Endodermal cell (in vitro differentiated cells): Measurements from ENCODE around the gene ACKR3. TPM values are rescaled to one million over a fixed set of nuclear protein-coding genes. Genes with fewer than 3 reads are reported as not detected.

Source experiments
- DNase-seq: peaks from one replicate; pipeline ENCODE4 v3.0.0-alpha.2; 2017
- H3K27ac ChIP-seq: 2 replicates; pipeline ENCODE4 v1.5.1; 2013; ENCODE audit warnings: mild to moderate bottlenecking, low read depth, low read length, moderate library complexity
- H3K27me3 ChIP-seq: 2 replicates; pipeline ENCODE4 v1.6.1; 2013; ENCODE audit warnings: mild to moderate bottlenecking, low read length, moderate library complexity; ENCODE audit not compliant: insufficient read depth, control insufficient read depth, poor library complexity, severe bottlenecking
- H3K36me3 ChIP-seq: 2 replicates; pipeline ENCODE4 v1.7.0; 2013; ENCODE audit warnings: mild to moderate bottlenecking, low read length, moderate library complexity; ENCODE audit not compliant: control insufficient read depth, insufficient read depth
- H3K4me1 ChIP-seq: one replicate; pipeline ENCODE4 v1.7.0; 2013; ENCODE audit warnings: low read length; ENCODE audit not compliant: control insufficient read depth, insufficient read depth
- H3K4me3 ChIP-seq: 2 replicates; pipeline ENCODE4 v1.5.1; 2013; ENCODE audit warnings: mild to moderate bottlenecking, low read length, moderate library complexity
- H3K9ac ChIP-seq: 2 replicates; pipeline ENCODE4 v1.6.1; 2013; ENCODE audit warnings: mild to moderate bottlenecking, low read length, moderate library complexity; ENCODE audit not compliant: poor library complexity, severe bottlenecking; ENCODE audit errors: extremely low read depth
- H3K9me3 ChIP-seq: 2 replicates; pipeline ENCODE4 v1.6.1; 2013; ENCODE audit warnings: mild to moderate bottlenecking, low read length, moderate library complexity; ENCODE audit not compliant: control insufficient read depth
- H3K27ac Mint-ChIP-seq: 2 replicates; pipeline ENCODE4 v1.8.0; 2020; ENCODE audit warnings: mixed read lengths
- H3K27me3 Mint-ChIP-seq: 2 replicates; pipeline ENCODE4 v1.8.0; 2021; ENCODE audit warnings: mild to moderate bottlenecking, mixed read lengths; ENCODE audit not compliant: insufficient read depth
- H3K36me3 Mint-ChIP-seq: 2 replicates; pipeline ENCODE4 v1.8.0; 2020; ENCODE audit warnings: low read depth, mixed read lengths
- H3K4me1 Mint-ChIP-seq: 2 replicates; pipeline ENCODE4 v1.8.0; 2020; ENCODE audit warnings: mixed read lengths
- H3K4me3 Mint-ChIP-seq: 2 replicates; pipeline ENCODE4 v1.8.0; 2020; ENCODE audit warnings: mild to moderate bottlenecking, moderate library complexity, mixed read lengths
- H3K9me3 Mint-ChIP-seq: 2 replicates; pipeline ENCODE4 v1.8.0; 2020; ENCODE audit warnings: mild to moderate bottlenecking, mixed read lengths
- CTCF ChIP-seq: fragments of 200-600 bp; sonication (generic); conservative IDR thresholded peaks from 2 replicates; pipeline ENCODE4 v1.5.0; 2021; ENCODE audit warnings: antibody characterized with exemption, mild to moderate bottlenecking
- WGBS, 2 experiments: methylation state at CpG; one replicate each; pipeline versions ENCODE4 v1.1.5 to v1.1.7; 2013; ENCODE audit warnings: missing lambda C conversion rate in 2 of 2, mixed read lengths in 1 of 2; ENCODE audit not compliant: insufficient coverage in 1 of 2, insufficient read length in 1 of 2; 5-methylcytosine and 5-hydroxymethylcytosine counted together
- long read RNA-seq, 4 experiments: library from polyadenylated mRNA in 2 of 4; library from RNA in 1 of 4; library from capped mRNA in 1 of 4; stranded (forward) in 3 of 4; unstranded in 1 of 4; transcript quantifications; one replicate each; pipeline ENCODE4 v2.0.0, GENCODE V29; 2020 to 2021; ENCODE audit warnings: inconsistent platforms in 1 of 4
- polyA plus RNA-seq, 2 experiments: library from polyadenylated mRNA; stranded (reverse); fragments of 50-300 nt; gene quantifications; one replicate each; pipeline ENCODE4 v1.2.3, GENCODE V29; 2013
- total RNA-seq, 2 donors: library from RNA; stranded (reverse); fragmentation: NEBNext Ultra II Directional in 1 of 2; extraction: Animal tissue kit (Norgen Biotek cat#: 25700) in 1 of 2; gene quantifications; 2 replicates in 1 of 2; 3 replicates in 1 of 2; pipeline ENCODE4 v1.2.1, GENCODE V29; 2021

The ACKR3 gene
- total RNA-seq: 100 to 1,000 TPM in 1 of 2 donors, 10 to 100 TPM in 1; 76.9 to 110 TPM
- 53.8 TPM for polyA plus RNA-seq (2013, experiment 1 of 2)
- polyA plus RNA-seq (2013, experiment 2 of 2): 66.2 TPM
- long read RNA-seq, experiment 1, transcript ACKR3-202 (2 exons, 713 nt): minor isoform, 10 of 60 reads
- long read RNA-seq, experiment 1, transcript ACKR3-201 (2 exons, 2,203 nt): major isoform, 21 of 60 reads
- long read RNA-seq, experiment 1, partial matches to known transcripts: 0 of 60 reads
- long read RNA-seq, experiment 1, other reads (novel, unspliced or antisense): 29 of 60 reads
- long read RNA-seq, experiment 2, transcript ACKR3-201 (2 exons, 2,203 nt): major isoform, 170 of 343 reads
- long read RNA-seq, experiment 2, transcript ACKR3-202 (2 exons, 713 nt): minor isoform, 107 of 343 reads
- long read RNA-seq, experiment 2, partial matches to known transcripts: 3 of 343 reads
- long read RNA-seq, experiment 2, other reads (novel, unspliced or antisense): 63 of 343 reads
- long read RNA-seq, experiment 3, transcript ACKR3-202 (2 exons, 713 nt): minor isoform, 60 of 309 reads
- long read RNA-seq, experiment 3, transcript ACKR3-201 (2 exons, 2,203 nt): major isoform, 191 of 309 reads
- long read RNA-seq, experiment 3, partial matches to known transcripts: 0 of 309 reads
- long read RNA-seq, experiment 3, other reads (novel, unspliced or antisense): 58 of 309 reads
- long read RNA-seq, experiment 4, transcript ACKR3-202 (2 exons, 713 nt): minor isoform, 62 of 367 reads
- long read RNA-seq, experiment 4, transcript ACKR3-201 (2 exons, 2,203 nt): major isoform, 202 of 367 reads
- long read RNA-seq, experiment 4, partial matches to known transcripts: 10 of 367 reads
- long read RNA-seq, experiment 4, other reads (novel, unspliced or antisense): 93 of 367 reads

- H3K9me3 ChIP-seq: no peaks in the 10 kb centered on the region
- no peaks in the 10 kb centered on the region for H3K9me3 Mint-ChIP-seq
- H3K9ac ChIP-seq: peak within 1 kb of the TSS; percentile 98
- peaks cover 23% of the 10 kb centered on the region for H3K36me3 Mint-ChIP-seq
- peaks cover 40% of the 10 kb centered on the region for H3K27me3 Mint-ChIP-seq
- H3K4me1 Mint-ChIP-seq: peaks cover 63% of the 10 kb centered on the region
- DNase-seq: peak; percentile 92
- peak within 1 kb of the TSS; percentile 78 for H3K4me3 Mint-ChIP-seq
- peak within 1 kb of the TSS; percentile 91 for H3K27ac Mint-ChIP-seq
- H3K27me3 ChIP-seq: no peaks in the 10 kb centered on the region
- TF ChIP-seq CTCF: peak; percentile 66
- peaks cover 43% of the 10 kb centered on the region for H3K36me3 ChIP-seq
- 1 to 3% methylated on average over 6 to 10 of the region's 10 CpGs for WGBS, 2 experiments
- H3K4me1 ChIP-seq: peaks cover 9% of the 10 kb centered on the region
- H3K4me3 ChIP-seq: peak within 1 kb of the TSS; percentile 93
- peak within 1 kb of the TSS; percentile 15 for H3K27ac ChIP-seq
Observed at GRCh38 chr2:236569573-236569973, at the start of gene ACKR3. Gene ACKR3 (plus strand): TSS chr2:236569825. CDS start chr2:236580466, 10,641 bp downstream.

GRCh38 chr2:236521556-236521955 lies 48.1 kb upstream of the ACKR3 start:
- Histone ChIP-seq H3K4me3 (no peak overlapping the region), H3K27me3 (peaks cover 3% of the 10 kb centered on the region), H3K9me3 (no peaks in the 10 kb centered on the region), H3K9ac (no peak overlapping the region), H3K27ac (no peak overlapping the region), H3K36me3 (no peaks in the 10 kb centered on the region), H3K4me1 (peaks cover 2% of the 10 kb centered on the region)
- H3K27ac Mint-ChIP-seq: no peak overlapping the region
- peaks cover under 1% of the 10 kb centered on the region for H3K4me1 Mint-ChIP-seq
- H3K4me3 Mint-ChIP-seq: no peak overlapping the region
- TF ChIP-seq CTCF: no peak
- peaks cover 2% of the 10 kb centered on the region for H3K9me3 Mint-ChIP-seq
- H3K27me3 Mint-ChIP-seq: peaks cover 31% of the 10 kb centered on the region
- no peaks in the 10 kb centered on the region for H3K36me3 Mint-ChIP-seq
- no peak for DNase-seq

GRCh38 chr2:236523249-236523648 lies 46.4 kb upstream of the ACKR3 start:
- peaks cover 29% of the 10 kb centered on the region for H3K27me3 Mint-ChIP-seq

More at GRCh38 chr2:236523249-236523648, 46.4 kb upstream of the ACKR3 start:
- Mint-ChIP-seq H3K36me3 (no peaks in the 10 kb centered on the region), H3K4me1 (peaks cover 15% of the 10 kb centered on the region), H3K27ac (no peak overlapping the region), H3K9me3 (peaks cover 2% of the 10 kb centered on the region), H3K4me3 (no peak overlapping the region)
- no peak for TF ChIP-seq CTCF
- H3K27ac ChIP-seq: no peak overlapping the region
- H3K9ac ChIP-seq: no peak overlapping the region
- H3K9me3 ChIP-seq: no peaks in the 10 kb centered on the region
- H3K27me3 ChIP-seq: peaks cover 3% of the 10 kb centered on the region
- H3K4me1 ChIP-seq: peaks cover 10% of the 10 kb centered on the region
- no peak overlapping the region for H3K4me3 ChIP-seq
- no peaks in the 10 kb centered on the region for H3K36me3 ChIP-seq
- DNase-seq: no peak
